WTC11 (cell line): ENCODE measurements around the gene PEX26.

Experiments
- HMGXB4 ChIP-seq: sonication (generic); formaldehyde crosslinking; IDR thresholded peaks from 2 replicates; pipeline ENCODE4 v1.8.1; 2023; ENCODE audit warnings: mild to moderate bottlenecking, moderate library complexity, missing genetic modification reagents
- ZNF423 ChIP-seq: fragments of 250-450 bp; sonication (Bioruptor Pico); IDR thresholded peaks from 2 replicates; pipeline ENCODE4 v2.1.2; 2022; ENCODE audit warnings: mild to moderate bottlenecking, moderate library complexity

- no peak for TF ChIP-seq HMGXB4 (CRISPR knock-in tag)
- no peak for TF ChIP-seq ZNF423 (CRISPR knock-in tag)
These were observed 36.7 kb downstream of the PEX26 start for GRCh38 chr22:18114495-18114894.
